ENCODE data around the gene EGFR.

Gene EGFR

DNA sequence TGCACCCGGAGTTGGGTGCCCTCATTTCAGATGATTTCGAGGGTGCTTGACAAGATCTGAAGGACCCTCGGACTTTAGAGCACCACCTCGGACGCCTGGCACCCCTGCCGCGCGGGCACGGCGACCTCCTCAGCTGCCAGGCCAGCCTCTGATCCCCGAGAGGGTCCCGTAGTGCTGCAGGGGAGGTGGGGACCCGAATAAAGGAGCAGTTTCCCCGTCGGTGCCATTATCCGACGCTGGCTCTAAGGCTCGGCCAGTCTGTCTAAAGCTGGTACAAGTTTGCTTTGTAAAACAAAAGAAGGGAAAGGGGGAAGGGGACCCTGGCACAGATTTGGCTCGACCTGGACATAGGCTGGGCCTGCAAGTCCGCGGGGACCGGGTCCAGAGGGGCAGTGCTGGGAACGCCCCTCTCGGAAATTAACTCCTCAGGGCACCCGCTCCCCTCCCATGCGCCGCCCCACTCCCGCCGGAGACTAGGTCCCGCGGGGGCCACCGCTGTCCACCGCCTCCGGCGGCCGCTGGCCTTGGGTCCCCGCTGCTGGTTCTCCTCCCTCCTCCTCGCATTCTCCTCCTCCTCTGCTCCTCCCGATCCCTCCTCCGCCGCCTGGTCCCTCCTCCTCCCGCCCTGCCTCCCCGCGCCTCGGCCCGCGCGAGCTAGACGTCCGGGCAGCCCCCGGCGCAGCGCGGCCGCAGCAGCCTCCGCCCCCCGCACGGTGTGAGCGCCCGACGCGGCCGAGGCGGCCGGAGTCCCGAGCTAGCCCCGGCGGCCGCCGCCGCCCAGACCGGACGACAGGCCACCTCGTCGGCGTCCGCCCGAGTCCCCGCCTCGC is at the start of gene EGFR:
Gene EGFR, plus strand, starts transcription at position 657 of the 830 bp plus-strand sequence. CDS start 261 bp downstream, outside the sequence.
- DNase-seq: peak in 8 of 10 donors; percentile 39 to 90 (median 60)
- intact Hi-C loops (cut with DNase I): no loop called here

- intact Hi-C loops (cut with DNase I): no loop called here
- DNase-seq: no peak
Measured at GRCh38 chr7:54969208-54969967, 49.4 kb upstream of the EGFR start.

DNA sequence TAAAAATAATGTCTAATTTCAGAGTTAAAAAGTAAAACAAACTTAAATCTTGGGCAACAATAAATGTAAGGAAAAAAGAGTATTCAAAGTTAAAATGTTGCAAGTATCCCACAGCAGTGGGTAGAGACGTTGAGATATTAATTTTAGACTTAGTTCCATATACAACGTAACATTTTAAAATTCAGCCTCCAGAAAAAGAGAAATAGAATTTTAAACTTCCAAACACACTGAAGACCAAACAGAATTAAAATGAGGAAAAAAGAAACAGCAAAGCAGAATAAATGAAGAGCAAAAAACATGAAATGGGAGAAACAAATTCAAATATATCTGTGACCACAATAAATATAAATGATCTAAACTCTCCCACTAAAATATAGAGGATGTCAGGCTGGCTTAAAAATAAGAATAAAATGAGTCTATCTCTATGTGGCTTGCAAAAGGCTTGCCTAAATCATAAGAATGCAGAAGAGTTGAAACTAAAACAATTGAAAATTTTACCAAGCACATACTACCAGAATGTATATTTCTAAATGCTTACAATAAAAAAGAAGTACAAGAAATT is 46.0 kb upstream of the EGFR start:
- DNase-seq: no peak
- intact Hi-C loops (cut with DNase I): no loop called here

- intact Hi-C loops (cut with DNase I): no loop called here
- DNase-seq: no peak
Measured at GRCh38 chr7:54978364-54979116, 40.3 kb upstream of the EGFR start.

DNA sequence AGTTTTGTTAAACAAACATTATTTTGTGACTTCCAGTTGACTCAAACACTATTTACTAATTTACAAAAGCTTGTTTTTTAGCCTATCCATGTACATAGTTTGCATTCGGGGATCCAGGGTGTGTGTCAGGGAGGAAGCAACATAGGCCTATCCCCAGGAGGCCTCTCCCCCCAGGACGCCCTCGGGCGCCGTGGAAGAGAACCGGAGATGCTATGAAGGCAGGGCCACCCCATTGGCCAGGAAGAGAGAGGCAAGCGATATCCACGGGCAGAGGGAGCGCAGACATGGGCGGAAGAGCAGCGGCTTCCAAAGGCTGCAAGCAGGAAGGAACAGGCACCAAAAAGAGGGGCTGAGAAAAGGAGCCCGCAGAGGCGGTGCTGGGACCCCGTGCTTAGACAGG is 38.3 kb upstream of the EGFR start:
- intact Hi-C loops (cut with DNase I): no loop called here
- no peak for DNase-seq

DNA sequence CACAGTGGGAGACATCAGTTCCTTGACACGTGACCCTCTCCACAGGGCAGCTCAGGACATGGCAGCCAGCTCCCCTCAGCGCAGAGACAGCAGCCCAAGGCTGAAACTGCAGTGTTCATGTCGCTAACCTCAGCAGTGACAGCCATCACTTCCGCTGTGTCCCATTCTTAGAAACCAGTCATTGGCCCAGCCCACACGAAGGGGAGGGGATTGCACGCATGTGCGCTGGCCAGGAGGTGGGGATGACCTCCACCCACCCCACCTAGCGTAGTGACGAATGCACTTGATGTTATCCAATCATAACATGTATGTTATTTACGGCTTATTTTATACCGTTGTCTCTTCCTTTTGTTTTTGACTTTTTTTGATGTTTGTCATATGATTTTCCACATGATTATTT is 36.9 kb upstream of the EGFR start:
- no peak for DNase-seq
- intact Hi-C loops (cut with DNase I): no loop called here

- DNase-seq: no peak
- intact Hi-C loops (cut with DNase I): no loop called here
Measured at GRCh38 chr7:54985426-54986330, 33.1 kb upstream of the EGFR start.

GRCh38 chr7:54986716-54987115 is 32.1 kb upstream of the EGFR start:
- intact Hi-C loops (cut with DNase I): no loop called here
- DNase-seq: no peak

DNA sequence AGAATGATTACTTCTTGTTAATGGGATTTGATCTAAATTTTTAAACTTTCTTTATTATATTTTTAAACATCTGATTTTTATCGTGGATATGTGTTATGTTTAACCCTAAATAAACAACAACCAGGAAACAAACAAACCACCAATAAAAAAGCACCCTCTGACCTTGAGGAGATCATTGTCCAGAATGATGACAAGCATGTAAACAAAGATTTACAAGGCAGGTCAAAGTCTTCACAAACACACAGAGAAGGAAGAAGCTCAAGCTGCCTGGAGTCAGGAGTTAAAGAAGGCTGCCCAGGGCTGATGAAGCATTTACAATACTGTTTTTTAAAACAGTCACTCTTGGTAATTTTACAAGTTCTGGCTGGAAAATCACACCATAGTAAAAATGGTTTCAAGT is 31.0 kb upstream of the EGFR start:
- intact Hi-C loops (cut with DNase I): no loop called here
- DNase-seq: no peak

- no peak for DNase-seq
- intact Hi-C loops (cut with DNase I): no loop called here
Measured at GRCh38 chr7:54988516-54988915, 30.3 kb upstream of the EGFR start.

DNA sequence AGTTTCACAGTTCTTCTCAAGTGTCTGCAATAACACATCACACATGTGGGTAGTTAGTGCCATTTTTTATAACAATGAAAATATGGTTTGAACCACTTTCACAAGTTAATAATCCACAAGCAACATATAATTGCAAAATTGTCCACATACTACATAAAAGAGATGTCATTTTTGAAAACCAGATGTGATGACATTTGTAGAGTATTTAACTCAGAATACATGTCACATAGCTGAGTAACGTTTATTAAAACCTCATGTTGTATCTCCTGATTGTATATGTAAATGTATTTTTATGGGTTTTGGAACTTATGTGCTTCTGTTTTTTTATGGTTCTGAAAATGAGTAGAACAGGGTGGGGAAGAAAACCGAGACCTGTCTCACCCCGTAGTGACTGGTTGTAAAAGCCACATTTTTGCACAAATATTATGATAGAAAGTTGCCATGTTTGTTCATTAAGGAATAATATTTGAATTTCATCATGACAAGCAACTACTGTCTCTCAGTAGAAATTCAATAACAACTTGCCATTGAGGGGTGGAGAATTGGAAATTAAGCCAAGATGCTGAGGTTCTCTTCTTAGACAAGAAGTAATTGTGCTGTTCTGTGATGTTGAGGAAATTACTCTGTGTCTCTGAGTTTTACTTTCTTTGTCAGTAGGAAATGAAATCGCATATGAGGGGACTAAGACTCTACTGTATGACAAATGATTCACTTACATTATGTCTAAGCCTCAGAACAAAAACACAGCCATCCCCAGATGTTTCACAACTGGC is 29.2 kb upstream of the EGFR start:
- DNase-seq: no peak
- intact Hi-C loops (cut with DNase I): no loop called here

DNA sequence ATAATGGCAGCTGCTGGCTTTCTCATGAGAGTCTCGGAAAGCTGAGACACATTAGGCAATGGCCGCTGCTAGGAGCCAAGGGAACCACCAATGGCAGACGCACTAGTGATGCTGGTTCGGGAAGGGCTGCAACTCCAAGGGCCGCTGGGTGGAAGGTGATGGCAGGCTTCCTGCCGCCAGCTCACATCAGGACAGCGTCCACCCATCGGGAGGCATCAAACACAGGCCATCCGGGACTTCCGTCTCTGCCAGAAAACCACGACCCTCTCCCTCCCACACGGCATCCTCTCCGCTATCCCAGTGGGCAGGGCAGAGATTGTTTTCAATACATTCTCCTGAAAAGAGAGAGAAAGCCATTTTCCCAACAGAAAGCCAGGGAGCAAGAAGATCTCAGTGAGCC is 27.5 kb upstream of the EGFR start:
- intact Hi-C loops (cut with DNase I): no loop called here
- no peak for DNase-seq

GRCh38 chr7:54992871-54993475 is 25.8 kb upstream of the EGFR start:
- no peak for DNase-seq
- intact Hi-C loops (cut with DNase I): no loop called here

DNA sequence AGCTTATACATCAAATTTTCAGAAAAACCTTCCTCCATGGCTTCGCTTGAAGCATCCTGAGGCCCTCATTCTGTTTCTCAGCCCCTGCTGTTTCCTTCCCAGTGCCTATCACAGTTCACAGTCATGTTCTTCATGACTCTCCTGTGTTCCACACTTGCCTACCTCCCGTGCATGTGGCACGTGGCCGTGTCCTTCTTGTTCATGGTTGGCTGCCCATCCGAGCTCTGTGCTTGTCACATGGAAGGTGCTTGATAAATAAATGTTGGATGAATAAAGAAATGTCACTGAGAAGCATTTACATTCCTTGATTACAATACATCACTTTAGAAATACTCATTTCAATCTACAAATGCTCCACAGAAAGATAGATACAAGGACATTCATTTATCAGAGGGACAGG is 23.7 kb upstream of the EGFR start:
- intact Hi-C loops (cut with DNase I): no loop called here
- no peak for DNase-seq

- intact Hi-C loops (cut with DNase I): no loop called here
- no peak for DNase-seq
Measured at GRCh38 chr7:54995610-54996363, 23.0 kb upstream of the EGFR start.

GRCh38 chr7:54996391-54996790 is 22.4 kb upstream of the EGFR start:
- no peak for DNase-seq
- intact Hi-C loops (cut with DNase I): no loop called here

DNA sequence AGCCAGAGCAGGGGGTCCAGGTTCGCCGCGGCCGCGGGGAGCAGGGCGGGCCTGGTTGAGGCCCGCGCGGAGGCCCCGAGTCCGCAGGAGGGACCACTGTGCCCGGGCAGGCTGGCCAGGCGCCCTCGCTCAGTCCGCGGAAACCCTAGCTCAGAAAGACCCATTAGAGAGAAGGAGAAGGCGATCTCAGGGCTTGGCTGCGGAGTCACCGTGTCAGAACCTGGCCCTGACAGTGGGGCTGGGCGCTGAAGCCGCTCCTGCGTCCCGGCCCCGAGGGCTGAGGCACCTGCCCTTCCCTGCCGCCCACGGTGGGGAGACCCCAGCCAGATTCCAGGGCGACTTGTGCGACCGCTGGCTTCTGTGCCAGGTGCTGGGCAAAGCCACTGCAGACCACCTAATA is 14.2 kb upstream of the EGFR start:
- DNase-seq: peak in 1 of 10 donors; percentile 74
- intact Hi-C loops (cut with DNase I): no loop called here
